Lower leg skin (tissue), 3 donors: ENCODE results near the gene CCDC90B.

ENCODE experiments used
- POLR2A ChIP-seq, 2 donors: fragments of 450-650 bp; IDR thresholded peaks; one replicate each; pipeline ENCODE4 v1.6.1; 2016 to 2017; ENCODE audit warnings: antibody characterized with exemption in 2 of 2, mild to moderate bottlenecking in 1 of 2, moderate library complexity in 1 of 2
- TF ChIP-seq, protein P1 (sequence below), 3 donors: fragments of 450-650 bp; IDR thresholded peaks; one replicate each; pipeline ENCODE4 v1.5.1; 2016; ENCODE audit warnings: antibody characterized with exemption in 3 of 3, mild to moderate bottlenecking in 3 of 3, moderate library complexity in 2 of 3

DNA sequence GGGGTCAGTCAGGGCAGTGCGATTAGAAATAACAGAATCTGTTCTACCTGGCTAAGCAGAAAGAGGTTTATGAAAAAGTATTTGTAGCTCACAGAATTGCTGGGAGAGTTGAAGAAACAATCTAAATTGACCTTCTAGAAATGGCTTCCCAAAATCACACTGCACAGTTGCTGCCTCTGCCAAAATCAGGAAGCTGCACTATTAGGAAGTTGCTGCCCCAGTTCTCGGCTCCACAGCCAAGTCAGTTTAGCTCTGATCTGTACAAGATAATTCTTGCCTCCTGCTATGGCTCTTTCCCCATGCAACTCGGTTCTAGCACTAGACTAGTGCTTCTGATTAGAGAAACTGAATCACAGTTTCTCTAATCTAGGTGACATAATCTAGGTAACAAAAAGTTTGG is 16.0 kb upstream of the CCDC90B start:
- TF ChIP-seq, protein P1, sequence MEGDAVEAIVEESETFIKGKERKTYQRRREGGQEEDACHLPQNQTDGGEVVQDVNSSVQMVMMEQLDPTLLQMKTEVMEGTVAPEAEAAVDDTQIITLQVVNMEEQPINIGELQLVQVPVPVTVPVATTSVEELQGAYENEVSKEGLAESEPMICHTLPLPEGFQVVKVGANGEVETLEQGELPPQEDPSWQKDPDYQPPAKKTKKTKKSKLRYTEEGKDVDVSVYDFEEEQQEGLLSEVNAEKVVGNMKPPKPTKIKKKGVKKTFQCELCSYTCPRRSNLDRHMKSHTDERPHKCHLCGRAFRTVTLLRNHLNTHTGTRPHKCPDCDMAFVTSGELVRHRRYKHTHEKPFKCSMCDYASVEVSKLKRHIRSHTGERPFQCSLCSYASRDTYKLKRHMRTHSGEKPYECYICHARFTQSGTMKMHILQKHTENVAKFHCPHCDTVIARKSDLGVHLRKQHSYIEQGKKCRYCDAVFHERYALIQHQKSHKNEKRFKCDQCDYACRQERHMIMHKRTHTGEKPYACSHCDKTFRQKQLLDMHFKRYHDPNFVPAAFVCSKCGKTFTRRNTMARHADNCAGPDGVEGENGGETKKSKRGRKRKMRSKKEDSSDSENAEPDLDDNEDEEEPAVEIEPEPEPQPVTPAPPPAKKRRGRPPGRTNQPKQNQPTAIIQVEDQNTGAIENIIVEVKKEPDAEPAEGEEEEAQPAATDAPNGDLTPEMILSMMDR (IDR thresholded peaks at IDR 0.05), result no peak
- TF ChIP-seq POLR2A (IDR thresholded peaks at IDR 0.05), result no peak
